ENCODE measurements around the gene GLRA1. TPM values are rescaled to one million over a fixed set of nuclear protein-coding genes. Genes with fewer than 3 reads are reported as not detected.

Gene GLRA1
- polyA plus RNA-seq, 3 donors, result not detected

DNA sequence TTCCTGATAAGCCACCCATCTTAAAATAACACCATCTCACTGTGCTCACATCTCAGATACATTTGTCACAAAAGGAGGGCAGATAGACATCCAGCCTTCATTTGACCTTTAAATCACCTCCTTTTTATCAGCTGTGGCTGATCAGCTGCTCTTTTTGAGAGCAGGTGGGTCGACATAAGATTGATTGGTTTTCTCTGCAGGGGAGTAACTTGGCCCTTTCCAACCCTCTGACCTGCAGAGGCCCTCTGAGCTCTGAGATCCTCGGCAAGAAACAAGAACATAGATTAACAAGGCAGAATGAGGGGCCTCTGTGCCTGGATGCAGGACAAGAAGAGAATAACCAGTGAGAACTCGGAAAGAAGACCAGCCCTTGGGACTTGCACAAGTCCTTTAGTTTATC lies 33.5 kb upstream of the GLRA1 start:
- Histone ChIP-seq H3K9me3 (replicated peaks in 1 of 2; ENCODE audit: control insufficient read depth in 1 of 2, insufficient read depth in 1 of 2, low read length in 2 of 2) (no peaks in the 10 kb centered on the region), H3K36me3 (replicated peaks in 1 of 2; ENCODE audit: control insufficient read depth in 1 of 2, insufficient read depth in 2 of 2, low read length in 2 of 2) (no peaks in the 10 kb centered on the region), H3K4me2 (replicated peaks; ENCODE audit: extremely low read depth, low read length, poor library complexity, severe bottlenecking) (no peak overlapping the region), H3K27me3 (ENCODE audit: control insufficient read depth in 2 of 2, insufficient read depth in 2 of 2, low read length in 2 of 2) (no peaks in the 10 kb centered on the region), H3K79me2 (ENCODE audit: insufficient read depth, low read length) (no peaks in the 10 kb centered on the region), H2AFZ (ENCODE audit: insufficient read depth, low read depth, low read length, poor library complexity, severe bottlenecking) (no peak overlapping the region), H3K4me1 (ENCODE audit: control insufficient read depth in 1 of 2, insufficient read depth in 2 of 2, low read length in 2 of 2) (no peaks in the 10 kb centered on the region), H4K20me1 (ENCODE audit: insufficient read depth, low read length) (no peaks in the 10 kb centered on the region), H3K27ac (ENCODE audit: low read depth in 1 of 2, low read length in 2 of 2) (no peak overlapping the region), H3K4me3 (replicated peaks in 1 of 3; ENCODE audit: low read depth in 2 of 3, low read length in 3 of 3) (no peak overlapping the region), H3K9ac (ENCODE audit: insufficient read depth, low read length, poor library complexity, severe bottlenecking) (no peak overlapping the region)
- intact Hi-C loops (cut with micrococcal nuclease), result no loop called here
- TF ChIP-seq, protein P1, sequence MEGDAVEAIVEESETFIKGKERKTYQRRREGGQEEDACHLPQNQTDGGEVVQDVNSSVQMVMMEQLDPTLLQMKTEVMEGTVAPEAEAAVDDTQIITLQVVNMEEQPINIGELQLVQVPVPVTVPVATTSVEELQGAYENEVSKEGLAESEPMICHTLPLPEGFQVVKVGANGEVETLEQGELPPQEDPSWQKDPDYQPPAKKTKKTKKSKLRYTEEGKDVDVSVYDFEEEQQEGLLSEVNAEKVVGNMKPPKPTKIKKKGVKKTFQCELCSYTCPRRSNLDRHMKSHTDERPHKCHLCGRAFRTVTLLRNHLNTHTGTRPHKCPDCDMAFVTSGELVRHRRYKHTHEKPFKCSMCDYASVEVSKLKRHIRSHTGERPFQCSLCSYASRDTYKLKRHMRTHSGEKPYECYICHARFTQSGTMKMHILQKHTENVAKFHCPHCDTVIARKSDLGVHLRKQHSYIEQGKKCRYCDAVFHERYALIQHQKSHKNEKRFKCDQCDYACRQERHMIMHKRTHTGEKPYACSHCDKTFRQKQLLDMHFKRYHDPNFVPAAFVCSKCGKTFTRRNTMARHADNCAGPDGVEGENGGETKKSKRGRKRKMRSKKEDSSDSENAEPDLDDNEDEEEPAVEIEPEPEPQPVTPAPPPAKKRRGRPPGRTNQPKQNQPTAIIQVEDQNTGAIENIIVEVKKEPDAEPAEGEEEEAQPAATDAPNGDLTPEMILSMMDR (IDR thresholded peaks at IDR 0.05), result no peak
- Mint-ChIP-seq H3K36me3 (no peaks in the 10 kb centered on the region), H3K4me1 (no peaks in the 10 kb centered on the region), H3K27me3 (ENCODE audit: low read depth in 3 of 3) (peaks cover 0 to 4% (median 2%) of the 10 kb centered on the region in 3 donors), H3K27ac (no peak overlapping the region), H3K4me3 (no peak overlapping the region), H3K9me3 (peaks cover 0 to 7% (median 0%) of the 10 kb centered on the region in 7 donors)
- 83% methylated on average over 1 of the region's 3 CpGs for WGBS (ENCODE audit: insufficient coverage)
- DNase-seq, result no peak

GRCh38 chr5:151956725-151957124 lies 32.1 kb upstream of the GLRA1 start:
- no peaks in the 10 kb centered on the region for H3K27me3 ChIP-seq (ENCODE audit: control insufficient read depth in 2 of 2, insufficient read depth in 2 of 2, low read length in 2 of 2)
- no peaks in the 10 kb centered on the region for H3K9me3 ChIP-seq (replicated peaks in 1 of 2; ENCODE audit: control insufficient read depth in 1 of 2, insufficient read depth in 1 of 2, low read length in 2 of 2)
- Mint-ChIP-seq H3K36me3 (no peaks in the 10 kb centered on the region), H3K27me3 (ENCODE audit: low read depth in 3 of 3) (peaks cover 0 to 4% (median 2%) of the 10 kb centered on the region in 3 donors), H3K4me1 (no peaks in the 10 kb centered on the region), H3K9me3 (peaks cover 0 to 7% (median 0%) of the 10 kb centered on the region in 7 donors), H3K4me3 (no peak overlapping the region), H3K27ac (no peak overlapping the region)
- no peaks in the 10 kb centered on the region for H4K20me1 ChIP-seq (ENCODE audit: insufficient read depth, low read length)
- no peaks in the 10 kb centered on the region for H3K4me1 ChIP-seq (ENCODE audit: control insufficient read depth in 1 of 2, insufficient read depth in 2 of 2, low read length in 2 of 2)
- no peak overlapping the region for H3K9ac ChIP-seq (ENCODE audit: insufficient read depth, low read length, poor library complexity, severe bottlenecking)
- no CpG with 5 or more reads among the region's 3 CpGs for WGBS (ENCODE audit: insufficient coverage)
- no peak overlapping the region for H3K4me3 ChIP-seq (replicated peaks in 1 of 3; ENCODE audit: low read depth in 2 of 3, low read length in 3 of 3)
- no peak overlapping the region for H3K27ac ChIP-seq (ENCODE audit: low read depth in 1 of 2, low read length in 2 of 2)
- H3K36me3 ChIP-seq (replicated peaks in 1 of 2; ENCODE audit: control insufficient read depth in 1 of 2, insufficient read depth in 2 of 2, low read length in 2 of 2), result no peaks in the 10 kb centered on the region
- TF ChIP-seq, protein P1 (IDR thresholded peaks at IDR 0.05), result no peak
- intact Hi-C loops (cut with micrococcal nuclease), result no loop called here
- H2AFZ ChIP-seq (ENCODE audit: insufficient read depth, low read depth, low read length, poor library complexity, severe bottlenecking), result no peak overlapping the region
- H3K79me2 ChIP-seq (ENCODE audit: insufficient read depth, low read length), result no peaks in the 10 kb centered on the region
- no peak for DNase-seq
- H3K4me2 ChIP-seq (replicated peaks; ENCODE audit: extremely low read depth, low read length, poor library complexity, severe bottlenecking), result no peak overlapping the region
